ENCODE results near the gene ISLR. TPM values are rescaled to one million over a fixed set of nuclear protein-coding genes. Genes with fewer than 3 reads are reported as not detected.

The ISLR gene
- total RNA-seq, 1 experiment from 2014 or later: 0.11 TPM

DNA sequence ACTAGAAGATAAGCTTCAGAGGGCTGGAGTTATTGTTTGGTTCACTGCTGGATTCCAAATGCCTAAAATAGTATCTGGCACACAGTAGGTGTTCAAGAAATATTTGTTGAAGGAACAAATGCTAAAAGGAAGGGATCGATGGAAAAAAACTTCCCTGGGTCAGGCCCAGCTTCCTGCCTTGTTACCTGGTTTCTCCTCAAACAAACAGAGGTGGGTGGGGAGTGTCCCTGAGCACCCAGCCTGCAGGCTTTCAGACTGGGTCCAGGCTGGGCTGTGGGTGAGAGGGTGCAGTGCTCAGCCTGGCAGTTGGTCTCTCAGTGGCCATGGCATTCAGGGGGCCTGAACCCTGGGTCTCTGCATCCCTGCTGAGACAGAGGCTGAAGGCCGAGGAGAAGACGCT lies 43.4 kb downstream of the ISLR start:
- H2BK120ac ChIP-seq (ENCODE audit: low read depth, low read length, poor library complexity, severe bottlenecking): no peak overlapping the region
- no peak overlapping the region for H2BK20ac ChIP-seq (ENCODE audit: low read depth, low read length, poor library complexity, severe bottlenecking)
- H2AFZ ChIP-seq (ENCODE audit: low read length): no peak overlapping the region
- H3K23me2 ChIP-seq (ENCODE audit: insufficient read length, low read depth, low read length, poor library complexity, severe bottlenecking): no peaks in the 10 kb centered on the region
- DNase-seq: no peak
- Mint-ChIP-seq H3K36me3 (ENCODE audit: insufficient read depth in 1 of 3, low read depth in 3 of 3) (no peaks in the 10 kb centered on the region; a peak in 1 of 7 replicates), H3K27me3 (ENCODE audit: low read depth) (peaks cover 48% of the 10 kb centered on the region), H3K9me3 (no peaks in the 10 kb centered on the region; a peak in 1 of 5 replicates), H3K27ac (no peak overlapping the region), H3K4me1 (peaks cover 61 to 77% of the 10 kb centered on the region in 2 experiments), H3K4me3 (no peak overlapping the region)
- no peak overlapping the region for H2BK12ac ChIP-seq (ENCODE audit: insufficient read length, low read depth, low read length)
- no peak overlapping the region for H2BK15ac ChIP-seq (ENCODE audit: low read depth, low read length)
- no peak overlapping the region for H3K9ac ChIP-seq (ENCODE audit: extremely low read depth, insufficient read length, low read length)
- no peak overlapping the region for H4K5ac ChIP-seq (ENCODE audit: insufficient read length, low read depth, low read length)
- H3K23ac ChIP-seq (ENCODE audit: insufficient read length, low read depth, low read length): no peak overlapping the region
- no CpG with 5 or more reads among the region's 3 CpGs for WGBS (ENCODE audit: extremely low coverage, insufficient read length, low lambda C conversion rate)
- no peaks in the 10 kb centered on the region for H4K20me1 ChIP-seq (ENCODE audit: control insufficient read depth, insufficient read depth, insufficient read length)
- H3K79me2 ChIP-seq (ENCODE audit: insufficient read depth, low read length): no peaks in the 10 kb centered on the region
- H3K27me3 ChIP-seq (ENCODE audit: insufficient read depth, low read length): peaks cover 16% of the 10 kb centered on the region; the same call in 1 of the 2 replicates
- H3K18ac ChIP-seq (ENCODE audit: insufficient read length, low read depth, low read length): no peak overlapping the region
- no peak overlapping the region for H3K27ac ChIP-seq (ENCODE audit: insufficient read length, low read depth, low read length)
- no peaks in the 10 kb centered on the region for H3K9me3 ChIP-seq (ENCODE audit: control insufficient read depth, low read depth, low read length)
- H4K91ac ChIP-seq (ENCODE audit: insufficient read length, low read depth, low read length): no peak overlapping the region
- no peak overlapping the region for H3K56ac ChIP-seq (ENCODE audit: insufficient read length, low read depth, low read length)
- no peak overlapping the region for H4K8ac ChIP-seq (replicated peaks; ENCODE audit: insufficient read length, low read depth, low read length)
- no peak overlapping the region for H3K4ac ChIP-seq (ENCODE audit: low read depth, low read length)
- TF ChIP-seq CTCF (conservative IDR thresholded peaks at IDR 0.05): no peak
- no peak overlapping the region for H3K4me2 ChIP-seq (ENCODE audit: insufficient read depth, insufficient read length, low read length)
- no peaks in the 10 kb centered on the region for H3K79me1 ChIP-seq (ENCODE audit: insufficient read depth, low read depth, low read length, poor library complexity, severe bottlenecking)
- no peak overlapping the region for H2AK5ac ChIP-seq (ENCODE audit: insufficient read length, low read length)
- peaks cover 10% of the 10 kb centered on the region; the same call in 1 of the 2 replicates for H3K4me1 ChIP-seq (ENCODE audit: insufficient read depth, low read length)
- H3K14ac ChIP-seq (ENCODE audit: insufficient read depth, low read length): no peak overlapping the region
- H2BK5ac ChIP-seq (ENCODE audit: insufficient read length, low read length): no peak overlapping the region
- no peak overlapping the region for H3T11ph ChIP-seq (ENCODE audit: low read length)

Data from H9 (cell line).